GM18511 (cell line): ENCODE data around the gene DCP1B.

Source experiments
- ATAC-seq: cut with Tn5 transposase; IDR thresholded peaks from one replicate; pipeline ENCODE4 v1.9.1; 2021; ENCODE audit warnings: mild to moderate bottlenecking, moderate library complexity; ENCODE audit not compliant: unreplicated experiment

The DCP1B gene

DNA sequence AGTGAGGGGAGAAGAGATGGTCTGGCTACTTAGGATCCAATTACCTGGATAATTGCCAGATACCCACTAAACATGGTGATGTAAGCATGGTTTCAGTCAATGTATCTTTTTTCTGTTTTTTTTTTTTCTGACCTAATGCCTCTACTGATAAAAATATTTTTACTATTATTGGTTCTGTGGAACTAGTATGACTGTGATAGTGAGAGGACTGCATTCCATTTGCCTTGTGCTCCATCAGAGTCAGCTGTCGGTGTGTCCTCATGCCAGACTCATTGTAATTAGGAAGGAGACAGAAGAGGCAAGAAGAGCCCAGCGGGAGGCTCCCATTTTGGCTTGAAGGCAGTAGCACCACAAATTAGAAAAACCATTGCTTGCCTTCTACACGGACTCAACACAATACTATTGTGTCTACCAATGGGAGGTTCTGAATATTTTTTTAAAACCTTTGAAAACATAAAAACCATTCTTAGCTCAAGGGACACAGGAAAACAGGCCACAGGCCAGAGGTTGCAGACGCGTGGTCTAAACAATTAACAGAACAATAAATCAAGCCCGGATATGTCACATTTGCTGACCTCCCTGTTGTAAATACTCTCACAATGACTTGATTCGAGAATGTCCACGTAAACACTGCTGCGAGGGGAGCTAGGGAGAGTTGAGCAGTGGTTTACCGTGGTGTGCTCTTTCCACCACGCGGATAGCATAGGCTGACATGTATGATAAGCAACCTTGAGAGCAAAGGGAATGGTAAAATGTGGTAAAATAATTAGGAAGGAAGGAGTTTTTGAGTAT is 13.5 kb upstream of the DCP1B start:
- no peak for ATAC-seq

DNA sequence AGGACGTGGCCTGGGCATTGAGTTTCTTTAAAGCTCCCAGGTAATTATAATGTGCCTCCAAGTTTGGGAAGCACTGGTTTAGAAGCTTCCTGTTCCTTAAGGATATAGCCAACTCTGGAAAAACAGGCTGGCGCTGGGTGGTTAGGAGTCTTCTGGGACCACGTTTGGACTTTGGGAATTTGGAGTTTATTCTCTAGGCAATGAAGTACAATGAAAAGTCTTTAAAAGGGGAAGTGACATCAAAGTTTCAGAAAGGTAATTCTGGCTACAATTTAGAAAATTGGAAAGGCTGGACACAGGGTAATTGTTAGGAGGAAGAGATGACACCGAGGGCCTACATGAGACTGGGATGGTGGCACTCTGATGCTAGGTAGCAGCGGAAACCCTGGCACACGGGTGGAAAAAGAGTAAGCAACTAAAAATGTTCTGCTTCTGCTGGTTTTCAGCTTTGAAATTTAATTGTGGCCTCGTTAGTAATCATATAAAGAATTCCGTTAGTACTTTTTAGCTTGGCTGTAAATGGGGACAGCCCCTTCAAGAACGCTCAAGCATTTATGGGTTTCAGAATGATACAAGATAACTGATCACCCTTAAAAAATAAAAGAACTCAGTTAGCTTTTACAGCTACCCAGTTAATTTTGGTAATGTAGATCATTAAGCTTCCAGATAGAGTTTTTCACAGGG is 12.7 kb upstream of the DCP1B start:
- ATAC-seq = no peak

DNA sequence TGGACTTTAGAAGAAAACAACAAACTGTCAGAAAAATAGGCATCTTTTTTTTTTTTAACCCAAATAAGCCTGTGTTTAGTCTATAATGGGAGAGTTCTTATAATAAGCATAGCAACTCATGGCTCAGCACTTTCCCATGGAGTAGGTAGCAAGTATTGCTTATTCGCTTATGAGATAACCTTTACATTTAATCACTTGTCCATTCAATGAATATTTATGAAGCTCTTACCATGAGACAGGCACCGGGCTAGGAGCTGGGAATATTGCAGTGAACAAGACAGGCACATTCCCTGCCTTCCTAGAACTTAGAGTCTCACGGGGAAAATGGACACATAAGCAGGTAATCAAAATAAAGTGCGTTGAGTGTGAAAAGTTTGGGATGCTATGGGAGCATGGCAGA is 10.0 kb upstream of the DCP1B start:
- ATAC-seq = no peak

DNA sequence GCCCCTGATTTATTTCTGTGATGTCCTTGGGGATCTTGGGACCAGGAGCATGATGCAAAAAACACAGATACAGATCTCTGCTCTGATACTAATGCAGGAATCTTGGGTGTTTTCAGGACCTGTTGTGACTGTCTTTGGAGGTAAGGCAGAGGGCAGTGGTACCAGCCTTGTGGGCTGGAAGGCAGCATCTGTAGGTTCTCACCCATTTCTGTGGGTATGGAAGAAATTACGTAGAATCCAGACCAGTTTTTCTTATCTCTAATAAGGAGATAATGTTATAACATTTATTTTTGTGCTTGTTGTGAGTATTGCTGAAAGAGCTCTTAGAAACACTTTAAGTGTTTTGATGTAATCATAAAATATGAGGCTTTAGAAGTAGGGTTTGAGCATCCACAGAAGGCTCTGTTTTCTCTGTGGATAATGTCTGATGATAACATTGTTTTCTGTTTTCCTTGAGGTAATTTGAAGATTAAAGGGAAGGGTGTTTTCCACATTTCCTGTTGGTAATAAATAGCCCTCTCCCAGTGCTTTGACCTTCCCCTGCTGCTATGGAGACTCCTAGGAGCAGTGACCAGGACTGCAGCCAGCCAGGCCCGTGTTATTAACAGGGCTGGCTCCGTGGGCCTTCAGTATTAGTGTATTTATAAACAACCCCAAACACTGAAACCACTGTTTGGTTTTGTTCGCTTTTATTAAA is 9.4 kb upstream of the DCP1B start:
- ATAC-seq = no peak

DNA sequence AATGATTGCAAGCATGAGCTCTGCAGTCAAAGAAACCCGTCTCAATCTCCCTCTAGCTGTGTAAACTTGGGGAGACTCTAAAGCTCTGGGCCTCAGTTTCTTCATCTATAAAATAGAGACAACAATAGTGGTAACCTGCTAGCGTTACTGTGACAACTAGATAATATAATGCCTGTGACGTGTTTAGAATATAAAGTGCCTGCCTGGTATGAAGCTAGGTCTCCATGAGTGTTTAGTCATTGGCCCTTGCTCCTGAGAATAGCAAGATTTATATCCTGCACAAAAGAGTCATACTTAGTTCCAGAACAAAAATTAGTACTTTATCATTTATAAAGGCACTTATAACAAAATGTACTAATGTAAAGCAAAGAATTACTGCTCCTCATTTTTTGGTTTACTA is 8.8 kb upstream of the DCP1B start:
- no peak for ATAC-seq

DNA sequence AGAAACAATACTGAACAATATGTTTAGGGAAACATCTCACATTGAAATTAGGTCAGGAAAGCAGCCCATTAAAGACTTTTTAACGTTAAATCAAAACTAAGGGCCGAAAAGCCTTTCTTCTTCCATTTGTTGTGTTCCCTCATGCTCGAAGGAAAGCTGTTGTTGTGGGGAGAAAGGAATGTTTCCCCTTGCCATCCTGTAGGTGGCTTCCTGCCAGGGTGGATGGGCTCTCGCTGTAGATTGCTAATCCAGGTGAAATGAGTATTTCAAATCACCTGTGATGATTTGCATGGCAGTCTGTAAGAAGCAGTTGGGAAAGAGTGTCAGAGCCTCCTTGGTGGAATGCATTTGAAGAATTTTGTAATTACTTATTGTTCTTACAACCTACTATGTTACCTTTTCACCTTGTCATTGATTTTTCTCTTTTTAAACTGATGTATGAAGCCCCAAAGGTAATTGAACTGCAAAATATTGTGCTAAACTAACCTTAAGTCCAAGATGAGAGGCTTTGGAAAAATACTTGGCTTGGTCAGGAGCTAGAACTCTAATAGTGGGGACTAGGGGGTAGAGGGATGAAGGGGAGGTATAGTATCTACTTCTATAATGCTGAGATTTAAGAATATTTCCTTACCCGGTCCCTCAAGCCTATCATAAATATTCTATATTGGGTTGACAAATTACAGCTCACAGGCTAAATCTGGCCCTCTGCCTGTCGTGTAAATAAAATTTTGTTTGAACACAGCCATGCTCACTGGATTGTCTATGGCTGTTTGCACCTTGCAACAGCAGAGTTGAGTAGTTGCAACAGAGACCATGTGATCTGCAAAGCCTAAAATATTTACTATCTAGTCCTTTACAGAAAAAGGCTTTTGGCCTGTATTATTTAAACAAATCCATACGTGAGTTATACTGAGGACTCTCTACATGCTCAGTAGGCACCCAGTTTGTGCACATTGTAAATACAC is 7.7 kb upstream of the DCP1B start:
- no peak for ATAC-seq

DNA sequence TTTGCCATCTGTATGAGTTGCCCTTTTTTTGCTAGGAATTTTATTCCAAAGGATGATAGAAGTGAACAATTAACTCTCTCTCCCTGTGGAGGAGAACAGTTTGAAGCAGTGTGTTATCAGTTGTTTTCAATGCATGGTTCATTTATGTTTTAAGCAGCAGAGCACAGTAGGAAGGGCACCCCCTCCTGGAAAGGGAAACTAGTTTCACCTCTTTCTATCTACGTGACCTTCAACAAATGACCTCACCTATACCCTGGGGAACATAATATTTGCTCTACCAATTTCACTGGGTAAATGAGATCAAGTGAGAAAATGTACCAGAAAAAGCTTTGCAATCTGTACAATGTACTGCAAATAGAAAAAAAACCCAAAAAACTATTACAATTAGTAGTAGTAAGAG is 5.4 kb upstream of the DCP1B start:
- no peak for ATAC-seq

DNA sequence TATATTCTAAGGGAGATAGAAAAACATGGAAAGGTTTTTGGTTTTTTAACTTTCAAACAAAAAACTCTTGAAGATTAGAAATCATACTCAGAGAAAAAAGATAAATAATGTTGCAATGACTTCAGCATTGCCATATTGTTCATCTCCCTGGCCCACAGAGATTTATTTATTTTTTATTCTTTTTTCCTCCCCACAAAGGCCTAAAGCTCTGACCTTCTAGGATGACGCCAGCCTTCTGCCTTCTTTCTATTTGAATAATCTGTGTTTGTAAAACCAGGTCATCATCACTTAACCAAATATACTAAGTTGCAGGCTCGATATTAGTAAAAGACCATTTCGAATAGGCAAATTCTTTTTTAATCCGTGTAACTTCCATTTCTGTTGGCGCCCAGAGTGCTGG is 4.4 kb upstream of the DCP1B start:
- ATAC-seq = no peak

DNA sequence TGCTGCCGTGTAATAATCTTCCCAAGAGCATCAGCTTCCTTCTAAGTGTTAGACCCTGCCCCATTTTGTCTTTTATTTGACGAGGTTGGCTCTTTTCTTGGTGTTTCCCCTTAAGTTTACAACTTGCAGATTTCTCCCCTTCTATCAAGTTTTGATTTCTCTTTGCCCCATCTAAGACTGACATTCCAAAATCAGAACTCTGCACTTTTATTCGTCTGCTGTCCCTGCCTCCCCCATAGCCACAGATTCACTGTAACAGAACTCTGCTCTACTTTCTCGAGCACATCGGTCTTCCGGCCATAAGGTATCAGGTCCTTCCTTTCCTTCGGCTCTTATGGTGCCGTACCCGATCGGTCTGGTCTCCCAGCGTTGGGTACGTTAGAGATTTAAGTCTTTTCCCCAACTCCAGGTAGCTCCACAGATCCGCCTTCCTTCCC is 563 bp downstream of the DCP1B start:
- peak; percentile 38 for ATAC-seq

DNA sequence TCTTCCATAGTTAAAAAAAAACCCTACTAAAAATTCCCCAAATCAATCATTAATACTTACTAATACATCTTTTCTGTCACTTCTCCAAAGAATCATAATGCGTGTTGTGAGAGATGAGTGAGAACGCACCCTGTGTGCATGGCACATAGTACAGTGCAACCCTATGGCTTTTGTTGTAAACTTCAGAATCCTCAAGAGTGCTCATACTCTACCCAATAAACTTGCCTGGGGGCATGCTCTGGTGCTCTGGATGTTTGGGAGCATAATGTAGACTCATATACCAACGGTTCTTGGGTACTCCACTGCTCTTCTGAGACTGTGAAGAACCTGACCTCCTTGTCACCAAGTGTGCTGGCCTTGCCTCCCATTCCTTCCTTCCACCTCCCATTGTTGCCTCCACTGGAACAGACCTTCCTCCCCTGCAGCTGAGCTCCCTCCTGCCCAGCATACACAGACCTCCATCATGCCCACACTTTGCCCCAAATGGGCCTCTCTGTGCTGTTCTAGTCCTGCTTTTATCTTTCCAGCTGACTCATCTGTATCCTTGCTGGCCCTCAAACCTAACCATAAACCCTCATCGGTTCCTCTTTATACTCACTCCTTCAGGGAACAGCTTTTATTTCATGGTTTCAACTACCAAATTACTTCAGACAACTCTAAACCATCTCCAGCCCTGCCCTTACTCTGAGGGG is 8.9 kb downstream of the DCP1B start:
- ATAC-seq = no peak

DNA sequence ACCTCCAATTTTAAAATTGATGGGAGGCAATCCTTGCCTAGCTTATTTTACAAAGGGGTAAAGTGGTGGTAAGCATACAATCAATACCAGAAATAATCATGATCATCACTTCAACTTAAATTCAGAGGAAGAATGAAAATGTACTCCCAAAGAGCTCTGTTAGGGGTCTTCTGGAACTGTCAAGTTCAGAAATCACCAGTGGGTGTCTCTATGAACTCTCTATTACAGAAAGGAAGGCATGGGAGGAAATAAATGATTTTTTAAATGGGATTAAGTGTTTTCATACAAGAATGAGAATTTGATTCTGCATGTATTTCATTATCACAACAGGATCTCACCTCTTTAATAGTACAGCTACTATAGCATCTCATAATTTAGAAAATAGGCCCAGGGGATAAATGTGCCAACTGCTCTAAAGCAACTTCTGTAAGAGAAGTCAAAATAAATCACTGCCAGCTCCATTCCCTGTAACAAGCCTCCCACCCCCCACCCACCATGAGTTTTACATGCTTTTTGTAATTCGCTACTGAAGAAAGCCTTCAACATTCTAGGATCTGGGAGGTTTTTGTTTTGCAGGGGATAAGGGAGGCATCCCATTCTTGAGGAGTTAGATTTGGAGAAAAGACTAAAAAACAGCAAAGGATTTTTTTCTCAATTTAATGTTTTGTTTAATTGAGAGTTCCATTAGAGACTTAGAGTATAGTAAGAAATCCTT is 9.7 kb downstream of the DCP1B start:
- ATAC-seq = no peak

DNA sequence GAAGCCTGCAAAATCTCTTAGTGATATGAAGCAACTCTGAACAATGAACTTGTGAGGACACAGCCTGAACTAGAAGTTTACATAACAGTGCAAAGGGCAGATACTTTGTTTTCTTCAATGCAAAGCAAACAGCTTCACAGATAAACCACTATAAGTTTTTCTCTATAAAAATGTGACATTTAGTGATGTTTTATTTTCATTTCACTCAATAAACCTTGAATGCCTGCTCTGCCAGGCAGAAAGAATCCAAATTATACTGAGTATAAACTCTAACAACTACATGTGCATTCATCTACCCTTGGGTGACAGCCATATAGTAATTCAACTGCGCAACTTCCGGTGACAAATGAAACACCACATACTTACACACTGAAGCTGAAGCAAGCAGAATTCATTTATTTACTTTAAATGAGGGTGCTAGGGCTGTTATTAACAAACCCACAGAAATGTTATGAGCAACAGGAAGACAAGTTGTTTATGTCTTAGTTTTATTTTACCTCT is 10.3 kb downstream of the DCP1B start:
- no peak for ATAC-seq

DNA sequence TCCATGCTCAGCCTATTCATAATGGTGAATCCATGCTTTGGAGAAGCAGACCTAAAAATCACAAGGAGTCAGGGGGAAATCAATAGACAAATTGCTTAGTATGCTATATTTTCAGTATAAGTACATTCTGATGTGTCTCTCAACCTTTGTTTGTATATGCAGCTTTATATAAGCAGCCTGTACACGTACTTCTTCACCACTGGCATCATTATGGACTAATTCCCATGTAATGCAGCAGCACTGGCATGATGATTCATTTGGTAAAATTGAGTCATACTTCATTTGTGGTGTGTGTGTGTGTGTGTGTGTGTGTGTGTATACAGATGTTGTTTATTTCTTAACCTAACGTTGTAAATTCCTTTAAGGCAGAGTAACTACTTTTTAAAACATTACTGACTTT is 10.9 kb downstream of the DCP1B start:
- ATAC-seq = no peak

DNA sequence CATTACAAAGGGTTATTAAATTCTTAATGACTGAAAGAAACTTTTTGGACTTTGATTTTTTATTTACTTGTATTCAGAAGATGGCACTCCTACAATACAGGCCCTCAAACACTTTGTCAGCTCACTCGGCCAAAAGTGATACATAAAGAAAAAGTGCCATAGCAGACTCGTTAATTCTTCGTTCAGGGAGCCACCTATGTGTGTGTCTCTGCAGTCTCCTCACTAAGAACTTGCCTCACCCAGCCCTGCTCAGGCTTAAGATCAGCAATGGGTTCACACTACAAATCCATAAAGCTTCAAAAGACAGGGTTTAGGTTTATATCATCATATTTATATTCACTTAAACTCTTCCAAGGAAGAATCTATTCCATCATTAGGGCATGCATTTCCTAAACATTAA is 11.5 kb downstream of the DCP1B start:
- no peak for ATAC-seq

DNA sequence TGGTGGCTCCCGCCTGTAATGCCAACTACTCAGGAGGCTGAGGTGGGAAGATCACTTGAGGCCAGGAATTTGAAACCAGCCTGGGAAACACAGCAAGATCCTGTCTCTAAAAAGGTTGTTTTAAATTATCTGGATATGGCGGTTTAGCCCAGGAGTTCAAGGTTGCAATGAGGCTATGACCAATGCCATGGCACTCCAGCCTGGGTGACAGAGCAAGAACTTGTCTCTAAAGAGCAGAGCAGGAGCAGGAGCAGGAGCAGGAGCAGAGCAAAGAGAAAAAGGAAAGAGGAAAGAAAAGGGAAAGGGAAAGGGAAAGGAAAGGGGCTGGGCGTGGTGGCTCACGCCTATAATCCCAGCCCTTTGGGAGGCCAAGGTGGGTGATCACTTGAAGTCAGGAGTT is 15.1 kb downstream of the DCP1B start:
- ATAC-seq = no peak

DNA sequence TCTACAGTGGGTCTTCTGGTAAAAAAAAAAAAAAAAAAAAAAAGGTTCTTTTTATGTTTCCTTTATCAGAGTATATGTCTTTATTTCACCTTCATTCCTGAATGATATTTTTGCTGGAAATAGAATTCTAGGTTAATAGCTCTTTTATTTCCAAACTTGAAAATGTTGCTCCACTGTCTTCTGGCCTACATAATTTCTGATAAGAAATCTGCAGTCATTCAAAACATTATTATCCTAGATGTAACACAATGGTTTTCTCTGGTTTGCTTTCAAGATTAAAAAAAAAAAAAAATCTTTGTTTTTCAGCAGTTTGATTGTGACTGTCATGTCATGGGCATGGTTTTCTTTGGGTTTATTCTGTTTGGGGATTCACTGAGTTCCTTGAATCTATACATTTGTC is 19.5 kb downstream of the DCP1B start:
- ATAC-seq = no peak

DNA sequence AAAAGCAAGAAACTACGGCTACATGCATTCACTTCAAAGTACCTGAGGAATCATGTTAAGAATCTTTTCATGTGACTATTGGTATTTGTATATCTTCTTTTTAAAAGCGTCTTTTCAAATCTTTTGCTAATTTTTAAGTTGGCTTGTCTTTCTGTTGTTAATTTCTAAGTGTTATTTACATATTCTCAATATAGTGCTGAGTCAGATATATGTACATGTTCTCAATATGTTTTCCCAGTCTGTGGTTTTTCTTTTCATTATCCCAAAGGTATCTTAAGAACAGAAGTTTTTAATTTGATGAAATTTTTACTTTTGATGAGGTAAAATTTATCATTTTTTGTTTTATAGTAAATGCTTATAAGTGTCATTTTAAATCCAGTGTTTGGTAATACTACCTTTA is 24.0 kb downstream of the DCP1B start:
- no peak for ATAC-seq

DNA sequence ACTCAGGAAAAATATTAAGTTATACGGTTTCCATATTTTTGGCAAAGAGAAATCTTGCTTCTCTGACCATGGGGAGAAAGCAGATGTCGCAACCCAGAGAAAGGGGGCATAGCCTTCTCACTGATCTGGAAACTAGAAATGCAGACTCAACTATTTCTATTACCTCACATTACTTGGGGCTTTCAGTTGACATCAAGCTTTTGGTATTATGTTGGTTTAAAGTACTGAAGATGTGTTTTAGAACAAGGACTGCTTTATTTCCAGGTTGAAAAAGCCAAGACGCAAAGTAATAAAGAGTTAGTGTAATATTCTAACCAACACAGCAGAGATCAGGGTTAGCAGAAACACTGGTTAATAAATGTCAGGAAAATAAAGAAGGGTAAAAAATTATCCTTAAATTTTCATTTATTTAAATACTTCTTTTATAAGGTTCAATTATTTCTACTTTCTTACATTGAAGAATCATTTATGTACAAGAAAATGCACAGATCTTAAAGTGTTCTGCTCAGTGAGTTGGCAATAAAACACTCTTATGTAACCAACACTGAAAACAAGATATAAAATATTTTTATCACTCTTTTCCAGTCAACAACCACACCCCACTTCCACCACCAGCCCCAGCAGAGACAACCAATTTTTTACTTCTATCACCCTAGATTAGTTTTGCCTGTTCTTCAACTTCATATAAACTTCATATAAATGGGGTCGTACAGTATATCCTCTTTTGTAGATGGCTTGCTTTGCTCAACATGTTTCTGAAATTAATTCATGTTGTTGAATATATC is 26.0 kb downstream of the DCP1B start:
- ATAC-seq = no peak

DNA sequence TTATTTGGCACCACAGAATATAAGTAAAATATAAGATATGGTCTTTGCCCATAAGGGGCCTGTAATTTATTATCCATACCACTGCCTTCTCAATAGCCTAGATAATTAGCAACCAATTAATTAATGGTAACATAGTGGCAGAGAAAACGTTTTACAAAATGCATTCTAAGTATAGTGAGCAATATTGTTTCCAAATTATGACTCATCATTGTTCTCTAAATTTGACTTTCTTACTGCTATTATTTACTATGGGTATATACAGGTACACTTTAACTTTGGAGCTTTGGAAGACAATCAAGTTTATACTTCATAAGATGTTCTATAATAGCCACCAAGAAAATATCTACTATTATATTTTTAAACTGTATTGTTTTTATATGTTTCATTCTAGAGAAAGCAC is 26.7 kb downstream of the DCP1B start:
- ATAC-seq = no peak
